Ishikawa (cell line): ENCODE data around the gene SNRNP48.

Experiments used
- CEBPB ChIP-seq: IDR thresholded peaks from 2 replicates; pipeline ENCODE4 v1.6.1; 2012
- EGR1 ChIP-seq: IDR thresholded peaks from 2 replicates; pipeline ENCODE4 v1.6.1; 2012
- EP300 ChIP-seq: IDR thresholded peaks from 2 replicates; pipeline ENCODE4 v1.6.1; 2012; ENCODE audit warnings: borderline replicate concordance
- MAX ChIP-seq: IDR thresholded peaks from 2 replicates; pipeline ENCODE4 v1.6.1; 2012
- RAD21 ChIP-seq: IDR thresholded peaks from 2 replicates; pipeline ENCODE4 v1.6.1; 2012; ENCODE audit warnings: low read depth
- REST ChIP-seq: IDR thresholded peaks from 2 replicates; pipeline ENCODE4 v1.6.1; 2012; ENCODE audit warnings: low read depth, mild to moderate bottlenecking
- TAF1 ChIP-seq: IDR thresholded peaks from 2 replicates; pipeline ENCODE4 v1.6.1; 2012; ENCODE audit warnings: low read depth, mild to moderate bottlenecking
- TCF12 ChIP-seq: IDR thresholded peaks from 2 replicates; pipeline ENCODE4 v1.6.1; 2012; ENCODE audit warnings: low read depth
- TEAD4 ChIP-seq: IDR thresholded peaks from 2 replicates; pipeline ENCODE4 v1.6.1; 2012
- YY1 ChIP-seq: IDR thresholded peaks from 2 replicates; pipeline ENCODE4 v1.6.1; 2012; ENCODE audit warnings: low read depth
- ZBTB7A ChIP-seq: IDR thresholded peaks from 2 replicates; pipeline ENCODE4 v1.6.1; 2012; ENCODE audit warnings: low read depth

DNA sequence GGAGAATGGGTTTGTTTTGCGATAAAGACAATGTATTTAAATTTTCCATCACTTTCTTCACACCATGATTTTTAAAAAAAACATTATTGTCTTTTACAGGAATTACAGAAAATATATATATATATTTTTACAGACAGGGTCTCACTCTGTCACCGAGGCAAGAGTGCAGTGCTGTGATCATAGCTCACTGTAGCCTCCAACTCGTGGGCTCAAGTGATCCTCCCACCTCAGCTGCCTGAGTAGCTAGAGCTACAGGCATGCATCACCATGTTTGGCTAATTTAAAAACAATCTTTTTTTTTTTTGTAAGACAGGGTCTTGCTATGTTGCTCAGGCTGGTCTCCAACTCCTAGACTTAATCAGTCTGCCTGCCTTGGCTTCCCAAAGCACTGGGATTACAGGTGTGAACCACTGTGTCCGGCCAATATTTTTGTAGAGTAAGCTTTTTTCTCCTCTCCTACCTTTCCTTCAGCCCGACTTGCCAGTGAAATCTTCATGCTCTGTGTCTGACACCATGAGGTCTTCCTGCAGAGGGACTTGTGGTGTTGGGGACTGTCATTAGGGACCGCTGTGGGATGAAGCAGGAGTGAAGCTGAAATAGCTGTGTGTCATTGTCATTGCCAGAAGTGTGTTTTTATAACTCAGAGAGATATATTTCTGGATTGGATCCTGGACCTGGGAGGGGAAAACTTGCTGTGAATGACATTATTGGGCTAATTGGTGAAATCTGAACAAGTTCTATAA, 35.3 kb upstream of the SNRNP48 start:
- TF ChIP-seq CEBPB (no peak), TEAD4 (no peak), ZBTB7A (no peak), MAX (no peak), YY1 (no peak), RAD21 (no peak), REST (no peak), TAF1 (no peak), EP300 (no peak), EGR1 (no peak), TCF12 (no peak)
